Measurements from ENCODE around the gene SLC39A9. TPM values are rescaled to one million over a fixed set of nuclear protein-coding genes. Genes with fewer than 3 reads are reported as not detected.

Gene SLC39A9
- total RNA-seq, 1 experiment from 2014 or later = 80.2 TPM

- TF ChIP-seq REST (IDR thresholded peaks at IDR 0.05; ENCODE audit: low read depth) (no peak), JUND (IDR thresholded peaks at IDR 0.05) (0 out of 2 replicates have a peak, but pooled peaks have one; percentile 3)
- peaks cover 32% of the 10 kb centered on the region for H3K79me2 ChIP-seq (ENCODE audit: insufficient read depth, low read length)
- no peaks in the 10 kb centered on the region for H3K9me2 ChIP-seq (ENCODE audit: insufficient read depth)
- H3K4me2 ChIP-seq (ENCODE audit: low read length) = no peak overlapping the region
- H3K27me3 ChIP-seq (ENCODE audit: insufficient read depth, low read length) = no peaks in the 10 kb centered on the region
- ChIA-PET CTCF (no interaction called here), POLR2A (interaction anchor here (0.8 kb wide), 1 partner anchor 22 kb away, joined by 4 read pairs; the partner anchor contains the start of gene ERH), RAD21 (ENCODE audit: low non-redundant PET in 1 of 2, low total read pairs in 2 of 2, uncharacterized antibody in 2 of 2, unreplicated experiment in 2 of 2) (no interaction called here)
- no peak overlapping the region for H3K27ac ChIP-seq (ENCODE audit: low read depth, low read length)
- intact Hi-C loops (cut with micrococcal nuclease) = no loop called here
- no peaks in the 10 kb centered on the region for H4K20me1 ChIP-seq (ENCODE audit: insufficient read depth)
- no peaks in the 10 kb centered on the region; a peak in 1 of 4 replicates for H3K9me3 ChIP-seq (ENCODE audit: control insufficient read depth in 1 of 2, insufficient read depth in 1 of 2, low read depth in 1 of 2, low read length in 2 of 2)
- H3K4me3 ChIP-seq (replicated peaks in 1 of 2; ENCODE audit: low read depth in 1 of 2, low read length in 2 of 2) = no peak overlapping the region
- no peak for ATAC-seq
- no peaks in the 10 kb centered on the region for H3K4me1 ChIP-seq (ENCODE audit: control insufficient read depth in 1 of 2, insufficient read depth in 2 of 2, low read length in 2 of 2)
- peaks cover 17 to 27% of the 10 kb centered on the region in 2 experiments; a peak in 3 of 4 replicates for H3K36me3 ChIP-seq (ENCODE audit: control insufficient read depth in 1 of 2, insufficient read depth in 2 of 2, low read length in 2 of 2)
- no peak overlapping the region for H3K9ac ChIP-seq (ENCODE audit: low read length)
- no peak overlapping the region for H2AFZ ChIP-seq (ENCODE audit: low read depth, low read length, poor library complexity, severe bottlenecking)
- no peak for DNase-seq (ENCODE audit: low read depth, low spot score)
- no TSS peak for BruUV-seq (replicated peaks)
Measured at GRCh38 chr14:69376439-69376838, 22.1 kb upstream of the SLC39A9 start.

- H3K9me3 ChIP-seq (ENCODE audit: control insufficient read depth in 1 of 2, insufficient read depth in 1 of 2, low read depth in 1 of 2, low read length in 2 of 2) = no peaks in the 10 kb centered on the region; a peak in 1 of 4 replicates
- H3K36me3 ChIP-seq (ENCODE audit: control insufficient read depth in 1 of 2, insufficient read depth in 2 of 2, low read length in 2 of 2) = peaks cover 25 to 44% of the 10 kb centered on the region in 2 experiments
- peaks cover 8% of the 10 kb centered on the region; the same call in 1 of the 2 replicates for H4K20me1 ChIP-seq (ENCODE audit: insufficient read depth)
- CTCF ChIA-PET = no interaction called here
- no peak for TF ChIP-seq CEBPB (IDR thresholded peaks at IDR 0.05; ENCODE audit: low read depth)
- no peak overlapping the region for H3K4me2 ChIP-seq (ENCODE audit: low read length)
- no peak overlapping the region for H3K4me3 ChIP-seq (replicated peaks in 1 of 2; ENCODE audit: low read depth in 1 of 2, low read length in 2 of 2)
- intact Hi-C loops (cut with micrococcal nuclease) = no loop called here
- no peak overlapping the region for H3K27ac ChIP-seq (ENCODE audit: low read depth, low read length)
- ATAC-seq (no peak), DNase-seq (ENCODE audit: low read depth, low spot score) (no peak)
- RAD21 ChIA-PET (ENCODE audit: low non-redundant PET in 1 of 2, low total read pairs in 2 of 2, uncharacterized antibody in 2 of 2, unreplicated experiment in 2 of 2) = no interaction called here
- H3K79me2 ChIP-seq (ENCODE audit: insufficient read depth, low read length) = peaks cover 50% of the 10 kb centered on the region
- H3K9me2 ChIP-seq (ENCODE audit: insufficient read depth) = no peaks in the 10 kb centered on the region
- no peak overlapping the region for H3K9ac ChIP-seq (ENCODE audit: low read length)
- H3K27me3 ChIP-seq (ENCODE audit: insufficient read depth, low read length) = no peaks in the 10 kb centered on the region
- POLR2A ChIA-PET = no interaction called here
- no peaks in the 10 kb centered on the region for H3K4me1 ChIP-seq (ENCODE audit: control insufficient read depth in 1 of 2, insufficient read depth in 2 of 2, low read length in 2 of 2)
- BruUV-seq (replicated peaks) = no TSS peak
- no peak overlapping the region for H2AFZ ChIP-seq (ENCODE audit: low read depth, low read length, poor library complexity, severe bottlenecking)
Measured at GRCh38 chr14:69378274-69378673, 20.2 kb upstream of the SLC39A9 start.
